ENCODE measurements around the gene KLHDC4.

KLHDC4 gene

DNA sequence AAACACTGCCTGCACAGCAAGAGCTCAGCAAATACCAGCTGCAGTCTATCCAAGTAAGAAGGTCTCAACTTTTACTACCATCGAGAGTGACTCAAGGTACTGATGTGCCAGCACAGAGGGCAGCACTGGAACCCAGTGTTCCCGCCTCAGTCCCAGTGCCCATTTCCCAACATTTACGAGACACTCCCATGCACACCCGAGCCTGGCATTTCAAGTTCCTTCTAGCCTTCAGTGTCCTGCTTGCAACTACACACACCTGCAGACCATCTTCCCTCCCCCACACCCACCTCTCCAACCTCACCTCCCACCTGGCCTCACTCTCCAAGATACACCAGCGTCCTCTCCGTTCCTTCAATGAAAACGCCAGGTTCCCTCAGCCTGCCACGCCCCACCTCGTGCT, 3.2 kb downstream of the KLHDC4 start:
- DNase-seq (ENCODE audit: low spot score) = no peak
- in situ Hi-C loops (cut with MboI; ENCODE audit: low pct_unique_long_range_greater_than_20kb, low sequenced_read_pairs, unreplicated experiment) = no loop called here
- TF ChIP-seq, protein P1, sequence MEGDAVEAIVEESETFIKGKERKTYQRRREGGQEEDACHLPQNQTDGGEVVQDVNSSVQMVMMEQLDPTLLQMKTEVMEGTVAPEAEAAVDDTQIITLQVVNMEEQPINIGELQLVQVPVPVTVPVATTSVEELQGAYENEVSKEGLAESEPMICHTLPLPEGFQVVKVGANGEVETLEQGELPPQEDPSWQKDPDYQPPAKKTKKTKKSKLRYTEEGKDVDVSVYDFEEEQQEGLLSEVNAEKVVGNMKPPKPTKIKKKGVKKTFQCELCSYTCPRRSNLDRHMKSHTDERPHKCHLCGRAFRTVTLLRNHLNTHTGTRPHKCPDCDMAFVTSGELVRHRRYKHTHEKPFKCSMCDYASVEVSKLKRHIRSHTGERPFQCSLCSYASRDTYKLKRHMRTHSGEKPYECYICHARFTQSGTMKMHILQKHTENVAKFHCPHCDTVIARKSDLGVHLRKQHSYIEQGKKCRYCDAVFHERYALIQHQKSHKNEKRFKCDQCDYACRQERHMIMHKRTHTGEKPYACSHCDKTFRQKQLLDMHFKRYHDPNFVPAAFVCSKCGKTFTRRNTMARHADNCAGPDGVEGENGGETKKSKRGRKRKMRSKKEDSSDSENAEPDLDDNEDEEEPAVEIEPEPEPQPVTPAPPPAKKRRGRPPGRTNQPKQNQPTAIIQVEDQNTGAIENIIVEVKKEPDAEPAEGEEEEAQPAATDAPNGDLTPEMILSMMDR (IDR thresholded peaks at IDR 0.05; ENCODE audit: extremely low read depth, insufficient read depth, missing control alignments) = no peak

DNA sequence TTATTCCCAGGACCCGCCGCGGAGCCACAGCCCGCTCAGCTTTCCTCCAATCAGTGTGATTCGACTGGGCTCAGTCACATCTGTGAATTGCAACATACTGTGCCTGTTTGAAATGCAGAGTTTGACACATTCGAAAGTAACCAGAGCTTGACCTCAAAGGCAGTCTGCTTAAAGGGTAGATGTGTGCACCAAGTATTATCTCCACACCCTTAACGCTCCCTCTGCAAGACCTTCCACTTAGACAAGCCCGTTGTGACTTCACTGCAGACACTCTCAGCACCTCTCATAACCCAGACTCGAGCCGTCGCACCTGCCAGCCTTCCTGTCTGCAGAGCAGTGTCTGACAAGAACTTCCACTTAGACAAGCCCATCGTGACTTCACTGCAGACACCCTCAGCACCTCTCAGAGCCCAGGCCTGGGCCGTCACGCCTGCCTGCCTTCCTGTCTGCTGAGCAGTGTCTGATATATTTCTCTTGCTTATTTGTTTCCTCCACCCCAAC, 3.7 kb downstream of the KLHDC4 start:
- no peak for DNase-seq (ENCODE audit: low spot score)
- TF ChIP-seq, protein P1 (IDR thresholded peaks at IDR 0.05; ENCODE audit: extremely low read depth, insufficient read depth, missing control alignments) = no peak
- in situ Hi-C loops (cut with MboI; ENCODE audit: low pct_unique_long_range_greater_than_20kb, low sequenced_read_pairs, unreplicated experiment) = no loop called here

DNA sequence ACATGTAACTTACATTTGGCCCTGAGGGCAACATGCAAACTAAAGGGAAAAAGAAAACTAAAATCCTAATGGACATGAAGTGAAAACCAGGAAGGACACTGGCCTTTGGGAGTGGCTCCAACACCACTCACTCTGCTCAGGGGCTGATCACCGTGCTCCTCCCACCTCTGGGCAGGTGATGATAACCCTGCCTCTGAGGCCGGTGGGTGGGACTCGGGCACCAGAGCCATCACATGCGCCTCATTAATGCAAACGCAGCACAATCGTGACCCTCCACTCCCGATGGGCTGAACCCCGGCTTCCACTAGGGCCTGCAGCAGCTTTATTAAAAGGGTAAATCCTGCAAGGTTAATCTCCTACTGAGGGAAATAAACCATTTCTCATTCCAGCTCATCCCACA, 4.7 kb downstream of the KLHDC4 start:
- DNase-seq (ENCODE audit: low spot score) = no peak
- TF ChIP-seq, protein P1 (IDR thresholded peaks at IDR 0.05; ENCODE audit: extremely low read depth, insufficient read depth, missing control alignments) = no peak
- in situ Hi-C loops (cut with MboI; ENCODE audit: low pct_unique_long_range_greater_than_20kb, low sequenced_read_pairs, unreplicated experiment) = no loop called here

DNA sequence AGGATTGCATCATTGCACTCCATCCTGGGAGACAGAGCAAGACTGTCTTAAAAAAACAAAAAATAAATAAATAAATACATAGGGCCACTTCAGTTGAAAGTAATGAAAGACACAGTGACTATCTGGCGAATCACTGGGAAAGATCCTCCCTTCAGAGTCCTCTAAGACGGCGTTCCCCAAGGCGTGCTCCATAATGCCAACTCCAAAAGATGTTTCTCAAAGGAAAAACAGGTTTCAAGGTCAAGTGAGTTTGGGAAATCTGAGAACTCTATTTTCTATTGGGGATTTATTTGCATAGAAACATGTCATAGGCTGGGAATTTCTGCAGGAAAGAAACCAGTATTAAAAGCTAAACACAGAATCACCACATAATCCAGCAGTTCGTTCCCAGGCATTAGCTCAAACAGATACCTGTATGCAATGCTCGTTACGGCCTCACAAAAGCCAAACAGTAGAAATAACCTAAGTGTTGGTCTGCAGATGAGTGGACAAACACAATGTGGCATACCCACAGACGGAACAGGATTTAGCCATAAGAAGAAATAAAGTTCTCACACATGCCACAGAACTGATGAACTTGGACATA, 7.9 kb downstream of the KLHDC4 start:
- in situ Hi-C loops (cut with MboI; ENCODE audit: low pct_unique_long_range_greater_than_20kb, low sequenced_read_pairs, unreplicated experiment) = no loop called here
- no peak for DNase-seq (ENCODE audit: low spot score)
- TF ChIP-seq, protein P1 (IDR thresholded peaks at IDR 0.05; ENCODE audit: extremely low read depth, insufficient read depth, missing control alignments) = no peak

DNA sequence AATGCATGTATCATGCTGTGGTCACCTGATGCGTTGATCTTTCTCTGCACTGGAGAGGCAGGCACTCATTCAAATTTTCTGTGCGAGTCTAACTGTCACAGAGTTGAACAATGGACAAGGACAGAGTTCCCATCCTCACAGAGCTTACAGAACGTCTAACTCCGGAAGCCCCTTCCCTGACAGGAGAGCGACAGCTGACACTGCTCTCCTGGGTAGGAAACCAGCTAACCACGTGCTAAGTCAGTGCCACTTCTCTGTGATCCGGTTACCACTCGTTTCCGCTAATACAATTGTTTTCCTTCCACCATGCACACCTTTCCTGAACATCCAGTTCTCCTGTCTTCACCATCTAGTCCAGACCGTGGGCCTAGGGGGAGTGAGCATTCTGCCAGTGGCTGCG, 11.3 kb downstream of the KLHDC4 start:
- DNase-seq (ENCODE audit: low spot score) = no peak
- TF ChIP-seq, protein P1 (IDR thresholded peaks at IDR 0.05; ENCODE audit: extremely low read depth, insufficient read depth, missing control alignments) = no peak
- in situ Hi-C loops (cut with MboI; ENCODE audit: low pct_unique_long_range_greater_than_20kb, low sequenced_read_pairs, unreplicated experiment) = no loop called here

DNA sequence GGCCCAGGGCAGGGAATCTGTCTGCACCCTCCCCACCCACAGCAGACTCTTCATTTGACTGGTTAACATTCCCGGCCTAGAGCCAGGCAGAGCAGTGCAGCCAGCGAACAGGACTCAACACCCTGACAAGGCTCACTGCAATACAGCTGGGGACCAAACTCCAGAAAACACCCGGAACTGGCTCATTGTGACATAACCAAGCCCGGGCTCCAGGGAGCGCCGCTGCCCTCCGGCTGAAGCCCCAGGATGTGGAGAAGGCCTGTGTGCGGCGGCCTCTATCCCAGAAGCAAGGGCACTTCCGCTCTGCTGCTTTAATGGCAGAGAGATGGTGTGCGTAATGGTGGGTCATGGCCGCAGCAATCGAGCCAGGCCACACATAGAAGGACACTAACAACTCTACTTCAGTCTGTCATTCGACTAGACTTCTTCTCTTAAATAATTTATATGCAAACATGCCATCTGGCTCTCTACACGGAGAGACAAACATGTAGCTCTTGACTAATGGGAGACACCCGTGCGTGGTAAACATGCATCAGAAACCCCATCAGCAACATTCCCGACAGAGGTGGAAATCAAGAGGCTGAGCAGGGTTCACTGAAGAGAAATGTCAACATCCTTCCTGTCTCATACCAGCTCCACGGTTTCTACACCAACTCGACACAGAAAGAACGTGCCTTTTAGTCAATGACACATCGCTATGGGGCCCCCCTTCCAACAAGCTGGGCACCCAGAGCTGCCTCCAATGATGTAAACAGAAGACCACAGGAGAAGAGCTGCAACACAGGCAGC, 18.0 kb downstream of the KLHDC4 start:
- DNase-seq (ENCODE audit: low spot score) = no peak
- TF ChIP-seq, protein P1 (IDR thresholded peaks at IDR 0.05; ENCODE audit: extremely low read depth, insufficient read depth, missing control alignments) = no peak
- in situ Hi-C loops (cut with MboI; ENCODE audit: low pct_unique_long_range_greater_than_20kb, low sequenced_read_pairs, unreplicated experiment) = no loop called here
